GM21737 (cell line): ENCODE data around the gene ULK4.

Source experiments
- ATAC-seq: cut with Tn5 transposase; IDR thresholded peaks from one replicate; pipeline ENCODE4 v1.9.1; 2021; ENCODE audit warnings: mild to moderate bottlenecking, moderate library complexity; ENCODE audit not compliant: unreplicated experiment

Gene ULK4

GRCh38 chr3:41241800-41242571, 719.9 kb downstream of the ULK4 start:
- no peak for ATAC-seq

DNA sequence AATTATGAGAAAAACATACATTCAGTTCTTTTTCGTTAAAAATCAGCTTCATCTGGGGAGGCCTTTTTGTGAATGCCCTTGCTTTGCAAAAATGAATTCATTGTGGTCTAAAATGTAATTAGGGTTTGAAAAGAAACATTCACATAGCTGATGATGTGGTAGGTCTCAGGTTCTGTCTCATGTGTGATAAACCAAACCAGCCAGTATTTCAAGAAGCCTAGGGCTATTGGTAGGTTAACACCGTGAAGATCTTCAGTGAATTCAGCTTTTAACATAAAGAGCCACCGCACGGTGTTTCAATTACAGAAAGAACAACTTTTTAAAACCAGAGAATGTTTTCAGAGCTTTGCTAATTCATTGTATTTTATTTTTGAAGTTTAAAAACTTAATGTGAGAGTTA, 720.7 kb downstream of the ULK4 start:
- no peak for ATAC-seq

DNA sequence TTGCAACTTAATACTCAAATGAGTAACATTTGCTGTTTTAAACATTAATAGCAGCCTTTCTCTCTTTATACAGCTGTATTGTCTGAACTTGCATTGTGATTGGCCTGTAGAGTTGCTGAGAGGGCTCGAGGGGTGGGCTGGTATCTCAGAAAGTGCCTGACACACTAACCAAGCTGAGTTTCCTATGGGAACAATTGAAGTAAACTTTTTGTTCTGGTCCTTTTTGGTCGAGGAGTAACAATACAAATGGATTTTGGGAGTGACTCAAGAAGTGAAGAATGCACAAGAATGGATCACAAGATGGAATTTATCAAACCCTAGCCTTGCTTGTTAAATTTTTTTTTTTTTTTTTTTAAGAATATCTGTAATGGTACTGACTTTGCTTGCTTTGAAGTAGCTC, 722.3 kb downstream of the ULK4 start:
- ATAC-seq = no peak

GRCh38 chr3:41237907-41238306, 724.0 kb downstream of the ULK4 start:
- ATAC-seq = no peak

DNA sequence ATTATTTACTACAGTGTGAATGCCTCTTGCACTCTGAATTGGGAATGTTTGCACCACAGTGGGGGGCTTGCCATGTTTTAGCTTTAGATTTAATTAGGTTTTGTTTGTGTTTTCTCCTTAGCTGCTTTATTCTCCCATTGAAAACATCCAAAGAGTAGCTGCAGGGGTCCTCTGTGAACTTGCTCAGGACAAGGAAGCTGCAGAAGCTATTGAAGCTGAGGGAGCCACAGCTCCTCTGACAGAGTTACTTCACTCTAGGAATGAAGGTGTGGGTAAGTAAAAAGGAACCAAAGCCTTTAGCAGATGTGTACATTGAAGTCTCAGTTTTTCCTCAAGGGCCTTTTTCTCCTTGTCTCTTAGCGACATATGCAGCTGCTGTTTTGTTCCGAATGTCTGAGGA, 725.7 kb downstream of the ULK4 start:
- no peak for ATAC-seq

- no peak for ATAC-seq
Measured at GRCh38 chr3:41234823-41235721, 726.8 kb downstream of the ULK4 start.

GRCh38 chr3:41224120-41224806, 737.6 kb downstream of the ULK4 start:
- ATAC-seq = no peak

- no peak for ATAC-seq
Measured at GRCh38 chr3:41223691-41224090, 738.2 kb downstream of the ULK4 start.

DNA sequence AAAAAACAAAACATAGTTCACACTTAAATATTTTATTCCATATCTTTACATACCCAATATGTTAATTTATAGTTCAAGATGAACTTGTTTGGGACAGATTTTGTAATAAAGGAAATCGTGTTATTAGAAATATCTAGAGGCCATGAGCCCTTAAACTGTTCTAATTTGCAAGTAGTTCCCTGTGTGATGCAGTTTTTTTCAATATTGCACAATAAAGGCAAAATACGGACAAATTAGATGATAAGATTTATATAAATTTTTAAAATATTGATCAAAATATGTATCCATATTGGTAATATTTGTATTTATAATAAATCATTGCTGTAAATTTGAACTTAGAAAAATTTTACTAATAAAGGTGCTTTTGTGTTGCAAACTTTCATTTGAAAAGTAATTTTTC, 738.8 kb downstream of the ULK4 start:
- no peak for ATAC-seq

DNA sequence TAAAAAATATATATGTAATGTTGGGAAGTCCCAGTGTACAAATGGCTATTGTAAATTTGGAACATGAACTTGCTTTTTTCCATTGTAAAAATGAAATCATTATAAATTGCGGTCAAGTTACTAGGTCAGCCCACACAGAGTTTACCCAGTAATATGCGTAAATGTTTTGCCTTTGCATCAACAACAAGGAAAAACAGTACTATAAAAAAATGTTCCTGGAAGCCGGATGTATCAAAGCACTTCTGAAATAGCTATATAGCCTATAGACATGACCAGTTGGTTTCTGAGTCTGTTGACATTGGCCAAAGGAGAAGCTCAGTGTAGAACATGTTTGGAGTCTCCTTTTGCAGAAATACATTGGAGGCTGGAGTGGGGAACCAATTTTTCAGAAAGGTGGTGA, 739.4 kb downstream of the ULK4 start:
- ATAC-seq = no peak

GRCh38 chr3:41222012-41222411, 739.9 kb downstream of the ULK4 start:
- no peak for ATAC-seq

DNA sequence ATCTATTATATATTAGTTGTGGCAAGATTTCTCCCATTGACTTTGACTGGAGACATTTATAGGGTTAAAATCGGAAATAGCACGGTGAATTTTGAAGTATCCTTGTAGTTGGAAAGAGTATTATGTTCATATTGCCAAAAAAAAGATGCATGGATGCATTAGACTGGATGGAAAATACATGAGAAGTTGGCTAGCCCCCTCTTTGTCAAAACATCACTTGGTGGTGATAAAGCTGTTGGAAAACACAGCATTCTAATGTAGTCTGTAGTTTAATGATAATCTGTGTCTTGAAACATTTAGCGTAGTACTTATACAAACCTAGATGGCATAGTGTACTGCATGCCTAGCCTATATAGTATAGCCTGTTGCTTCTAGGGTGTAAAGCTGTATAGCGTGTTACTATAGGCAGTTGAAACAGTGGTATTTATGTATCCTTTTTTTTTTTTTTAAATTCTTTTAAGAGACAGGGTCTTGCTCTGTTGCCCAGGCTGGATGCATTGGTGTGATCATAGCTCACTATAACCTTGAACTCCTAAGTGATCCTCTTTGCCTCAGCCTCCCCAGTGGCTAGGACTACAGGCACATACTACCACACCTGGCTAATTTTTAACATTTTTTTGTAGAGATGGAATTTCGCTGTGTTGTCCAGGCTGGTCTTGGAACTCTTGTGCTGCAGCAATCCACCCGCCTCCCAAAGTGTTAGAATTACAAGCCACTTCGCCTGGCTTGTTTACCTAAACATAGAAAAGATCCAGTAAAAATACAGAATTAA, 740.8 kb downstream of the ULK4 start:
- ATAC-seq = no peak

- ATAC-seq = no peak
Measured at GRCh38 chr3:41219424-41219823, 742.5 kb downstream of the ULK4 start.

GRCh38 chr3:41216993-41217392, 744.9 kb downstream of the ULK4 start:
- no peak for ATAC-seq

GRCh38 chr3:41216422-41216821, 745.5 kb downstream of the ULK4 start:
- no peak for ATAC-seq

DNA sequence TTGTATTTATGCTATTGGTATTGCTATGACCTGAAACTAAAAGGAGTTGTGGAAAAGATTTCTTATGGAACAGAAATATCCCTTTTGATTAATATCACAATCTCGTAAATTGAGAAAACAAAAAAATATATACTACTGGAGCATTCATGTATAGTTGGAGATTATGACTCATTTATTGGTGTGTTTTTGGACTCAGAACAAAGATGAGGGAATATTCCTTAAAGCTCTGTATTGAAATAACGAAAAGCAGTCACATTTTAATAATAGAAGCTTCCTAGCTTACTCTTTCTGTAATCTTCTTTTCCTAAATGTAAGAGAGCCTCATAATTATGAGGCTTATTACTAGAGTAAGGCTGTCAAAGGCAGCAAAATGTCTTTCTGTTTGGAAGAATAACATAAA, 748.3 kb downstream of the ULK4 start:
- ATAC-seq = no peak

GRCh38 chr3:41212088-41212487, 749.8 kb downstream of the ULK4 start:
- no peak for ATAC-seq

DNA sequence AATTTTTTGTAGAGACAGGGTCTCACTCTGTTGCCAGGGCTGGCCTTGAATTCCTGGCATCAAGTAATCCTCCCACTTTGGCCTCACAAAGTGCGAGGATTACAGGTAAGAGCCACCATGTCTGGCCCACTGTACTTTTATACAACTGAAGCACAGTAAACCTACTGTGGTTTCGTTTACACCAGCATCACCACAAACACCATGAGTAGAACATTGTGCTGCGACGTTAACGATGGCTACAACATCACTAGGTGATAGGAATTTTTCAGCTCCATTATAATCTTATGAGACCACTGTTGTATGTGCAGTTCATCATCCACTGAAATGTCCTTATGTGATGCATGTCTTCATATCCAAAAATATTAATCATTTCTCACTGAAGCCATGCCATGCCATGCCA, 750.9 kb downstream of the ULK4 start:
- no peak for ATAC-seq

DNA sequence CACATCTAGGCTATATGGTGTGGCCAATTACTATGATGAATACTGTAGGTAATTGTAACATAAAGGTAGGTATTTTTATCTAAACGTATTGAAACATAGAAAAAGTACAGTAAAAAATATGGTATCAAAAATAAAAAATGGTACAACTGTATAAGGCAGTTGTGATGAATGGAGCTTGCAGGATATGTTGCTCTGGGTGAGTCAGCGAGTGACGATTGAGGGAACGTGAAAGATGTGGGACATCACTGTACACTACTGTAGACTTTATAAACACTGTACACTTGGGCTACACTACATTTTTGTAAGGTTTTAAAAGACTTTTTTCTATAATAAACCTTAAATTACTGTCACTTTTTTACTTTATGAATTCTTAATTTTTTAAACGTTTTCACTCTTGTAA, 752.3 kb downstream of the ULK4 start:
- no peak for ATAC-seq

DNA sequence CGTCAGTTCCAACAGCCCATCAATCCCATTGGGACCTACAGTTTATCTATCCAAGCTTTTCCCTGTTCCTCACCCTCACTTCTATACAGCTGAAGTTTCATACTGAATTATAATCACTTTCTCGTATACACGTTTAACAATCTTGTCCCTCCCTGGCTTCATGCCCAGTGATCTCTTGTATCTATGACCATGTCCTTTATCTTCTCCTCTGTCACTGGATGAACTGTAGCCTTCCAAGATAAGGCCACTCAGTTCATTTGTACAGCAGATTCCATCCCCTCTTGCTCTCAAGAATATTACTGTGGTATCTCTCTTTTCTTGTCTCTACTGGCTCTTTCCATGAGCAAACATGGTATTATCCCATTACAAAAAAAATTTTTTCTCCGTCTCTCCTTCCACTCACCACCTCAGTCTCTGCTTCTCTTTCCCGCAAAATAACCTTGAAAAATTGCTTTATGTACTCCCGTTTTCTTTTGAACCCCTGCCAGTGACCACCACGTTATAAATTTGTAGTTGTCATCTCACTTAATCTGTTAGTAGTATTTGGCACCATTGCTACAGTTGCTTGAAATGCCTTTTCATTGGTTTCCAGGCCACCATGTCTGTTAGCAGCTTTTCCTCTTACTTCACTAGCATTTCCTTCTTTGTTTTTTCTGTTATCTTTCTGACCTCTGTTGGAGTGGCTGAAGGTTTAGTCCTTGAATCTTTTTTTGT, 753.2 kb downstream of the ULK4 start:
- no peak for ATAC-seq
